Right cardiac atrium (tissue), 5 donors: ENCODE results near the gene UGGT2. TPM values are rescaled to one million over a fixed set of nuclear protein-coding genes. Genes with fewer than 3 reads are reported as not detected.
A peak's percentile ranks its signal among the peaks of the same experiment; 100 is the strongest.
"Not testable (repeated sequence)": the region's sequence is repeated elsewhere in the genome, so short reads cannot be mapped to it uniquely, and the experiment has no call there.

Source experiments
- ATAC-seq, 2 donors: fragments of 200-7000 bp; cut with Tn5 transposase; one replicate each; pipeline versions ENCODE4 v1.8.0 to v1.9.1; 2020; ENCODE audit warnings: moderate library complexity in 2 of 2, mild to moderate bottlenecking in 1 of 2
- DNase-seq, 3 donors: peaks; one replicate each; pipeline ENCODE4 v3.0.0-alpha.2; 2020
- H3K27ac ChIP-seq: one replicate; pipeline ENCODE4 v1.5.1; 2013; ENCODE audit warnings: mild to moderate bottlenecking, low read length, control low read depth, moderate library complexity
- H3K27me3 ChIP-seq: one replicate; pipeline ENCODE4 v1.6.1; 2013; ENCODE audit not compliant: control insufficient read depth, insufficient read depth
- H3K4me1 ChIP-seq: one replicate; pipeline ENCODE4 v1.6.1; 2013; ENCODE audit warnings: low read length; ENCODE audit not compliant: control insufficient read depth, insufficient read depth
- H3K4me3 ChIP-seq: one replicate; pipeline ENCODE4 v1.5.1; 2013; ENCODE audit warnings: low read length, control low read depth
- H3K9me3 ChIP-seq: one replicate; pipeline ENCODE4 v1.6.1; 2013; ENCODE audit warnings: low read length; ENCODE audit not compliant: control insufficient read depth
- WGBS: extraction: QIAGEN DNeasy Blood & Tissue Kit; methylation state at CpG from one replicate; pipeline ENCODE4 v1.1.7; 2013; 5-methylcytosine and 5-hydroxymethylcytosine counted together
- intact Hi-C, 4 donors: fragments of 100-400 bp; cut with DNase I; formaldehyde crosslinking; loops; one replicate each; pipeline versions ENCODE4 v1.11.0 to v1.14.0; 2022 to 2023
- polyA plus RNA-seq: library from polyadenylated mRNA; stranded (reverse); fragments of 200-250 nt; gene quantifications from one replicate; pipeline ENCODE4 v1.2.3, GENCODE V29; 2013
- total RNA-seq, 4 donors: library from RNA; stranded (reverse); fragmentation: NEBNext Ultra II Directional; extraction: Animal tissue kit (Norgen Biotek cat#: 25700); gene quantifications; one replicate each; pipeline ENCODE4 v1.2.1, GENCODE V29; 2021
- donor health status: healthy with polysubstance abuse.
- donor health status: DM: no; HTN: yes; CAD: no.
- donor health status: DM: no; HTN: no; CAD: no.
- donor health status: DM: no; HTN: yes; CAD: no; lungs with severe emphysema.
- donor health status: DM: yes; HTN: yes; CAD: no.

The UGGT2 gene
- total and polyA plus RNA-seq, 5 donors, result 7.6 to 33.4 (median 20.9) TPM

GRCh38 chr13:96046449-96047126 lies 6.6 kb downstream of the UGGT2 start:
- H3K27ac ChIP-seq, ATAC-seq, intact Hi-C loops, H3K9me3 ChIP-seq, H3K4me3 ChIP-seq, H3K4me1 ChIP-seq, H3K27me3 ChIP-seq: not testable (repeated sequence)
- 99% methylated on average over 16 of the region's 16 CpGs for WGBS
- DNase-seq, result peak in 2 of 3 donors; percentile 38 to 42

GRCh38 chr13:96044238-96044637 lies 9.0 kb downstream of the UGGT2 start:
- intact Hi-C loops, result no loop called here
- ATAC-seq (no peak), DNase-seq (no peak)
- 93% methylated on average over 1 of the region's 1 CpG for WGBS
- Histone ChIP-seq H3K27me3 (no peaks in the 10 kb centered on the region), H3K4me1 (no peaks in the 10 kb centered on the region), H3K27ac (no peak overlapping the region), H3K4me3 (no peak overlapping the region), H3K9me3 (no peaks in the 10 kb centered on the region)

GRCh38 chr13:96041326-96042110 lies 11.7 kb downstream of the UGGT2 start:
- DNase-seq, result peak in 1 of 3 donors; percentile 23
- intact Hi-C loops, result no loop called here
- no peak for ATAC-seq
- Histone ChIP-seq H3K27ac (no peak overlapping the region), H3K4me3 (no peak overlapping the region), H3K27me3 (no peaks in the 10 kb centered on the region), H3K9me3 (no peaks in the 10 kb centered on the region), H3K4me1 (no peaks in the 10 kb centered on the region)
- WGBS, result 93% methylated on average over 4 of the region's 4 CpGs

- Histone ChIP-seq H3K4me3 (no peak overlapping the region), H3K27ac (no peak overlapping the region), H3K4me1 (no peaks in the 10 kb centered on the region), H3K9me3 (no peaks in the 10 kb centered on the region), H3K27me3 (no peaks in the 10 kb centered on the region)
- 100% methylated on average over 1 of the region's 1 CpG for WGBS
- intact Hi-C loops, result no loop called here
- ATAC-seq (no peak), DNase-seq (no peak)
These were observed 16.7 kb downstream of the UGGT2 start for GRCh38 chr13:96036515-96036914.

- H3K27ac ChIP-seq, result no peak overlapping the region
- H3K27me3 ChIP-seq, result no peaks in the 10 kb centered on the region
- H3K4me1 ChIP-seq, result no peaks in the 10 kb centered on the region
- no peaks in the 10 kb centered on the region for H3K9me3 ChIP-seq
- H3K4me3 ChIP-seq, result no peak overlapping the region
- ATAC-seq (peak in 1 of 2 donors; percentile 25), DNase-seq (peak in 2 of 3 donors; percentile 41 to 47)
- 95% methylated on average over 10 of the region's 10 CpGs for WGBS
- intact Hi-C loops, result no loop called here
These were observed 18.5 kb downstream of the UGGT2 start for GRCh38 chr13:96034662-96035061.

- H3K4me1 ChIP-seq, result no peaks in the 10 kb centered on the region
- peak in 1 of 3 donors; percentile 21 for DNase-seq
- no peak for ATAC-seq
- H3K4me3 ChIP-seq, result no peak overlapping the region
- WGBS, result 96% methylated on average over 12 of the region's 12 CpGs
- no peaks in the 10 kb centered on the region for H3K9me3 ChIP-seq
- no peak overlapping the region for H3K27ac ChIP-seq
- no peaks in the 10 kb centered on the region for H3K27me3 ChIP-seq
- intact Hi-C loops, result no loop called here
These were observed 19.8 kb downstream of the UGGT2 start for GRCh38 chr13:96033220-96034015.

- Histone ChIP-seq H3K4me1 (no peaks in the 10 kb centered on the region), H3K4me3 (no peak overlapping the region), H3K27me3 (no peaks in the 10 kb centered on the region), H3K9me3 (no peaks in the 10 kb centered on the region), H3K27ac (no peak overlapping the region)
- ATAC-seq (no peak), DNase-seq (no peak)
- intact Hi-C loops, result no loop called here
- 78% methylated on average over 2 of the region's 2 CpGs for WGBS
These were observed 20.5 kb downstream of the UGGT2 start for GRCh38 chr13:96032717-96033116.

- H3K27me3 ChIP-seq, result no peaks in the 10 kb centered on the region
- no peak overlapping the region for H3K4me3 ChIP-seq
- ATAC-seq (no peak), DNase-seq (no peak)
- H3K4me1 ChIP-seq, result no peaks in the 10 kb centered on the region
- no peaks in the 10 kb centered on the region for H3K9me3 ChIP-seq
- H3K27ac ChIP-seq, result no peak overlapping the region
- WGBS, result 97% methylated on average over 7 of the region's 7 CpGs
- intact Hi-C loops, result loop anchor here in 2 of 4 donors (10.0 kb wide), 2 partner anchors 786 to 926 kb away; no protein-coding TSS in a partner anchor
These were observed 24.2 kb downstream of the UGGT2 start for GRCh38 chr13:96029002-96029401.

- no peak for DNase-seq
- Histone ChIP-seq H3K9me3 (no peaks in the 10 kb centered on the region), H3K4me1 (no peaks in the 10 kb centered on the region), H3K27me3 (no peaks in the 10 kb centered on the region), H3K4me3 (no peak overlapping the region), H3K27ac (no peak overlapping the region)
- 97% methylated on average over 2 of the region's 2 CpGs for WGBS
- intact Hi-C loops, result loop anchor here in 2 of 4 donors (10.0 kb wide), 2 partner anchors 787 to 927 kb away; no protein-coding TSS in a partner anchor
- no peak for ATAC-seq
These were observed 25.7 kb downstream of the UGGT2 start for GRCh38 chr13:96027496-96027895.

GRCh38 chr13:96025283-96025682 lies 27.9 kb downstream of the UGGT2 start:
- Histone ChIP-seq H3K4me3 (no peak overlapping the region), H3K9me3 (no peaks in the 10 kb centered on the region), H3K27ac (no peak overlapping the region), H3K4me1 (no peaks in the 10 kb centered on the region), H3K27me3 (no peaks in the 10 kb centered on the region)
- intact Hi-C loops, result loop anchor here in 2 of 4 donors (10.0 kb wide), 2 partner anchors 790 to 930 kb away; no protein-coding TSS in a partner anchor
- DNase-seq, result no peak
- peak in 1 of 2 donors; percentile 60 for ATAC-seq
